Spleen (tissue), 7 donors: ENCODE results near the gene LGR6.

Experiments used
- CTCF ChIP-seq, 11 experiments: fragments of 200-600 bp in 7 of 11; fragments of 450-650 bp in 4 of 11; sonication (generic) in 4 of 11; IDR thresholded peaks in 8 of 11; conservative IDR thresholded peaks in 3 of 11; 1 replicate in 7 of 11; 2 replicates in 4 of 11; pipeline versions ENCODE4 v1.4.0 to v1.8.0; 2016 to 2021; ENCODE audit warnings: antibody characterized with exemption in 11 of 11, inconsistent platforms in 4 of 11, mild to moderate bottlenecking in 1 of 11
- POLR2A ChIP-seq, 3 donors: fragments of 450-650 bp; IDR thresholded peaks; one replicate each; pipeline ENCODE4 v1.5.1; 2017; ENCODE audit warnings: antibody characterized with exemption in 3 of 3, mild to moderate bottlenecking in 1 of 3
- donor health status: DM: no; HTN: no; CAD: no; lungs with moderate emphysema.
- donor health status: DM: no; HTN: no; CAD: no.
- donor health status: DM: no; HTN: no; CAD: no.

GRCh38 chr1:202280595-202280994, 87.0 kb downstream of the LGR6 start:
- no peak for TF ChIP-seq CTCF (IDR thresholded peaks at IDR 0.05 in 8 of 11, conservative IDR thresholded peaks at IDR 0.05 in 3 of 11)
- no peak for TF ChIP-seq POLR2A (IDR thresholded peaks at IDR 0.05)
